ENCODE data around the gene ANKZF1. TPM values are rescaled to one million over a fixed set of nuclear protein-coding genes. Genes with fewer than 3 reads are reported as not detected.

Gene ANKZF1
- total and polyA plus RNA-seq, 10 of the 15 experiments (the other 5 are each of a cell fraction or from before 2014, with no cell fraction given) = 3.1 to 104 (median 35.0) TPM

DNA sequence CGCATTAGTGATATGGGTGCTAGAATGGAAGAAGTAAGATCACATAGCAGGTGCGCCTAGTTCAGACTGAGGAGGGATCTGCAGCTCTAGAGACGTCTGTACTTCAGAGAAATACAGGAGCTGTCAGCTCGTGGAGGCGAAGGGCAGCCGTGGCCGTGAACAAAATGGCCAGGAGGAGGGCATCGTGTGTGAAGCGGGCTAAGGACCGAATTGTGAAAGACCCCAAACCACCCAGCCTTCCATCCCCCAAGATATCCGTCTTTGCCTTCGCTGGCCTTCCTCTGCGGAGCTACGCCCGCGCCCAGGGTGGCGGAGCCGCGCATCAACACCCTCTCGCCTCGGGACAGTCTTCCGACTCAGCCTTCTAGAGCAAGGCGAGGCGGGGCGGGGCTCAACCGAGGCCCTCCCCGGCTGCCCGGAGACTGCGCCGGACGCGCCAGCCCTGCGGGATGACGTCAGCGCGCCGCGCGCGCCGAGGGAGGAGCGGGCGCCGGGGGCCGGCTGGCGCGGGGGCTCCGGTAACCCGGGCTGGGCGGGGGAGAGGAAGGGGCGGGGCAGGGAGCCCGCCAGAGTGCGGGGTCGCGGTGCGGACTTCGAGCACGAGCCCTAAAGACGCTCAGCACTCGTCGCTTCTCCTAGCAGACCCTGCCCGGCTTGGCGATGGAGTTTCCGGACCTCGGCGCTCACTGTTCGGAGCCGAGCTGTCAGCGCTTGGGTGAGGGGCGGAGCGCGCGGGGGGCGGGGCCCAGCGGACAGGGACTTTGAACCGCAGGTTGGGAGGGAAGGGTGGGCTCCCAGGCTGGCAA lies 23.1 kb upstream of the ANKZF1 start, which contains the start of gene ZFAND2B (continued):
- TF ChIP-seq NR2C2 (IDR thresholded peaks at IDR 0.05; ENCODE audit: borderline replicate concordance, control insufficient read depth, insufficient read length, low read depth) = no peak
- no peak for TF ChIP-seq ETV6 (conservative IDR thresholded peaks at IDR 0.05 in 1 of 2, IDR thresholded peaks at IDR 0.05 in 1 of 2; ENCODE audit: borderline replicate concordance in 1 of 2, low read depth in 1 of 2)
- peak; percentile 50; the same call in 1 of the 2 replicates for TF ChIP-seq NR2F1 (conservative IDR thresholded peaks at IDR 0.05)
- no peak for TF ChIP-seq CBX5 (IDR thresholded peaks at IDR 0.05; ENCODE audit: low read depth)
- TF ChIP-seq JUND (IDR thresholded peaks at IDR 0.05; ENCODE audit: low read depth, low read length) = peak; percentile 68; the same call in 1 of the 2 replicates
- TF ChIP-seq CHD4 (IDR thresholded peaks at IDR 0.05) = no peak
- TF ChIP-seq EGR1 (IDR thresholded peaks at IDR 0.05; ENCODE audit: borderline replicate concordance in 1 of 2, low read depth in 2 of 2, low read length in 2 of 2) = peak; percentile 42 to 84; a peak in 2 of 3 replicates
- no peak for TF ChIP-seq JUNB (IDR thresholded peaks at IDR 0.05)
- TF ChIP-seq RB1 (IDR thresholded peaks at IDR 0.05; ENCODE audit: borderline replicate concordance) = peak; percentile 67; the same call in 1 of the 2 replicates
- peak; percentile 84 for TF ChIP-seq NBN (IDR thresholded peaks at IDR 0.05)
- TF ChIP-seq, protein P1, sequence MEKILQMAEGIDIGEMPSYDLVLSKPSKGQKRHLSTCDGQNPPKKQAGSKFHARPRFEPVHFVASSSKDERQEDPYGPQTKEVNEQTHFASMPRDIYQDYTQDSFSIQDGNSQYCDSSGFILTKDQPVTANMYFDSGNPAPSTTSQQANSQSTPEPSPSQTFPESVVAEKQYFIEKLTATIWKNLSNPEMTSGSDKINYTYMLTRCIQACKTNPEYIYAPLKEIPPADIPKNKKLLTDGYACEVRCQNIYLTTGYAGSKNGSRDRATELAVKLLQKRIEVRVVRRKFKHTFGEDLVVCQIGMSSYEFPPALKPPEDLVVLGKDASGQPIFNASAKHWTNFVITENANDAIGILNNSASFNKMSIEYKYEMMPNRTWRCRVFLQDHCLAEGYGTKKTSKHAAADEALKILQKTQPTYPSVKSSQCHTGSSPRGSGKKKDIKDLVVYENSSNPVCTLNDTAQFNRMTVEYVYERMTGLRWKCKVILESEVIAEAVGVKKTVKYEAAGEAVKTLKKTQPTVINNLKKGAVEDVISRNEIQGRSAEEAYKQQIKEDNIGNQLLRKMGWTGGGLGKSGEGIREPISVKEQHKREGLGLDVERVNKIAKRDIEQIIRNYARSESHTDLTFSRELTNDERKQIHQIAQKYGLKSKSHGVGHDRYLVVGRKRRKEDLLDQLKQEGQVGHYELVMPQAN (conservative IDR thresholded peaks at IDR 0.05) = peak; percentile 63
- TF ChIP-seq SIX5 (IDR thresholded peaks at IDR 0.05; ENCODE audit: low read depth, low read length, severe bottlenecking) = no peak
- peak; percentile 71 to 86 for TF ChIP-seq SRF (IDR thresholded peaks at IDR 0.05; ENCODE audit: low read depth in 2 of 2, low read length in 2 of 2)
- peak; percentile 96 for TF ChIP-seq PML (IDR thresholded peaks at IDR 0.05; ENCODE audit: low read length)
- TF ChIP-seq RAD51 (IDR thresholded peaks at IDR 0.05) = no peak
- 0 out of 2 replicates have a peak, but pooled peaks have one; percentile 24 for TF ChIP-seq RUNX3 (IDR thresholded peaks at IDR 0.05; ENCODE audit: low read length)
- TF ChIP-seq IRF3 (IDR thresholded peaks at IDR 0.05) = no peak
- TF ChIP-seq CHD2 (IDR thresholded peaks at IDR 0.05; ENCODE audit: borderline replicate concordance, low read depth, low read length) = no peak
- TF ChIP-seq, protein P2, sequence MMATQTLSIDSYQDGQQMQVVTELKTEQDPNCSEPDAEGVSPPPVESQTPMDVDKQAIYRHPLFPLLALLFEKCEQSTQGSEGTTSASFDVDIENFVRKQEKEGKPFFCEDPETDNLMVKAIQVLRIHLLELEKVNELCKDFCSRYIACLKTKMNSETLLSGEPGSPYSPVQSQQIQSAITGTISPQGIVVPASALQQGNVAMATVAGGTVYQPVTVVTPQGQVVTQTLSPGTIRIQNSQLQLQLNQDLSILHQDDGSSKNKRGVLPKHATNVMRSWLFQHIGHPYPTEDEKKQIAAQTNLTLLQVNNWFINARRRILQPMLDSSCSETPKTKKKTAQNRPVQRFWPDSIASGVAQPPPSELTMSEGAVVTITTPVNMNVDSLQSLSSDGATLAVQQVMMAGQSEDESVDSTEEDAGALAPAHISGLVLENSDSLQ (IDR thresholded peaks at IDR 0.05) = 0 out of 2 replicates have a peak, but pooled peaks have one; percentile 39
- TF ChIP-seq TCF3 (IDR thresholded peaks at IDR 0.05; ENCODE audit: borderline replicate concordance, insufficient read depth, low read depth, low read length) = no peak
- no peak for TF ChIP-seq SREBF1 (IDR thresholded peaks at IDR 0.05; ENCODE audit: low read length)
- TF ChIP-seq, protein P3, sequence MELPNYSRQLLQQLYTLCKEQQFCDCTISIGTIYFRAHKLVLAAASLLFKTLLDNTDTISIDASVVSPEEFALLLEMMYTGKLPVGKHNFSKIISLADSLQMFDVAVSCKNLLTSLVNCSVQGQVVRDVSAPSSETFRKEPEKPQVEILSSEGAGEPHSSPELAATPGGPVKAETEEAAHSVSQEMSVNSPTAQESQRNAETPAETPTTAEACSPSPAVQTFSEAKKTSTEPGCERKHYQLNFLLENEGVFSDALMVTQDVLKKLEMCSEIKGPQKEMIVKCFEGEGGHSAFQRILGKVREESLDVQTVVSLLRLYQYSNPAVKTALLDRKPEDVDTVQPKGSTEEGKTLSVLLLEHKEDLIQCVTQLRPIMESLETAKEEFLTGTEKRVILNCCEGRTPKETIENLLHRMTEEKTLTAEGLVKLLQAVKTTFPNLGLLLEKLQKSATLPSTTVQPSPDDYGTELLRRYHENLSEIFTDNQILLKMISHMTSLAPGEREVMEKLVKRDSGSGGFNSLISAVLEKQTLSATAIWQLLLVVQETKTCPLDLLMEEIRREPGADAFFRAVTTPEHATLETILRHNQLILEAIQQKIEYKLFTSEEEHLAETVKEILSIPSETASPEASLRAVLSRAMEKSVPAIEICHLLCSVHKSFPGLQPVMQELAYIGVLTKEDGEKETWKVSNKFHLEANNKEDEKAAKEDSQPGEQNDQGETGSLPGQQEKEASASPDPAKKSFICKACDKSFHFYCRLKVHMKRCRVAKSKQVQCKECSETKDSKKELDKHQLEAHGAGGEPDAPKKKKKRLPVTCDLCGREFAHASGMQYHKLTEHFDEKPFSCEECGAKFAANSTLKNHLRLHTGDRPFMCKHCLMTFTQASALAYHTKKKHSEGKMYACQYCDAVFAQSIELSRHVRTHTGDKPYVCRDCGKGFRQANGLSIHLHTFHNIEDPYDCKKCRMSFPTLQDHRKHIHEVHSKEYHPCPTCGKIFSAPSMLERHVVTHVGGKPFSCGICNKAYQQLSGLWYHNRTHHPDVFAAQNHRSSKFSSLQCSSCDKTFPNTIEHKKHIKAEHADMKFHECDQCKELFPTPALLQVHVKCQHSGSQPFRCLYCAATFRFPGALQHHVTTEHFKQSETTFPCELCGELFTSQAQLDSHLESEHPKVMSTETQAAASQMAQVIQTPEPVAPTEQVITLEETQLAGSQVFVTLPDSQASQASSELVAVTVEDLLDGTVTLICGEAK (IDR thresholded peaks at IDR 0.05; ENCODE audit: borderline replicate concordance) = peak; percentile 29; the same call in 1 of the 2 replicates
